Fibroblast of villous mesenchyme (primary cell): ENCODE data around the gene DNAJB12. TPM values are rescaled to one million over a fixed set of nuclear protein-coding genes. Genes with fewer than 3 reads are reported as not detected.

Experiments used
- small RNA-seq: library from RNA; depleted of rRNA; stranded (forward); fragments of <200 nt; gene quantifications from one replicate; pipeline ENCODE3, GENCODE V24; 2012
- total RNA-seq: library from RNA; depleted of rRNA; stranded (reverse); fragments of >200 nt; gene quantifications from 2 replicates; pipeline ENCODE4 v1.2.3, GENCODE V29; 2012

DNAJB12 gene
- total RNA-seq, 1 donor = 32.8 TPM

Small RNAs within 50 kb of the gene (small RNA-seq; reads per million reads assigned to genes)
- gene RNU6-805P = not detected

Other genes with a start within 250 kb of the DNAJB12 start
- gene ANAPC16, start 138.9 kb downstream of the DNAJB12 start, total RNA-seq = 43.2 and 66.1 TPM in 2 replicates
- gene ASCC1, start 138.6 kb downstream of the DNAJB12 start, total RNA-seq = 32.5 and 41.0 TPM in 2 replicates
- 88.5 and 325 TPM in 2 replicates for gene DDIT4, start 81.0 kb downstream of the DNAJB12 start, total RNA-seq